Measurements from ENCODE around the gene CLBA1.
"Not testable (repeated sequence)": the region's sequence is repeated elsewhere in the genome, so short reads cannot be mapped to it uniquely, and the experiment has no call there.

CLBA1 gene

GRCh38 chr14:104948736-104949031 lies 36.9 kb upstream of the CLBA1 start:
- DNase-seq, result no peak

GRCh38 chr14:104949406-104949955 lies 36.1 kb upstream of the CLBA1 start:
- DNase-seq, result not testable (repeated sequence)

- DNase-seq, result no peak
These were observed 35.6 kb upstream of the CLBA1 start for GRCh38 chr14:104950021-104950420.

- DNase-seq, result not testable (repeated sequence)
These were observed 34.9 kb upstream of the CLBA1 start for GRCh38 chr14:104950701-104951100.

- not testable (repeated sequence) for DNase-seq
These were observed 33.5 kb upstream of the CLBA1 start for GRCh38 chr14:104951863-104952657.

- no peak for DNase-seq
These were observed 32.5 kb upstream of the CLBA1 start for GRCh38 chr14:104953097-104953496.

GRCh38 chr14:104953896-104954656 lies 31.5 kb upstream of the CLBA1 start:
- DNase-seq, result no peak

- DNase-seq, result no peak
These were observed 30.7 kb upstream of the CLBA1 start for GRCh38 chr14:104954746-104955395.

- DNase-seq, result no peak
These were observed 30.2 kb upstream of the CLBA1 start for GRCh38 chr14:104955396-104955770.

GRCh38 chr14:104956290-104956890 lies 29.2 kb upstream of the CLBA1 start:
- no peak for DNase-seq

- DNase-seq, result no peak
These were observed 28.2 kb upstream of the CLBA1 start for GRCh38 chr14:104957146-104958113.

GRCh38 chr14:104964546-104964945 lies 21.0 kb upstream of the CLBA1 start:
- no peak for DNase-seq

GRCh38 chr14:104965561-104966231 lies 19.9 kb upstream of the CLBA1 start:
- no peak for DNase-seq

GRCh38 chr14:104966261-104966865 lies 19.2 kb upstream of the CLBA1 start:
- no peak for DNase-seq

- no peak for DNase-seq
These were observed 18.6 kb upstream of the CLBA1 start for GRCh38 chr14:104966981-104967385.

GRCh38 chr14:104967386-104968152 lies 18.0 kb upstream of the CLBA1 start:
- no peak for DNase-seq

- no peak for DNase-seq
These were observed 17.4 kb upstream of the CLBA1 start for GRCh38 chr14:104968153-104968527.

- DNase-seq, result no peak
These were observed 16.8 kb upstream of the CLBA1 start for GRCh38 chr14:104968541-104969401.

GRCh38 chr14:104969741-104970230 lies 15.8 kb upstream of the CLBA1 start:
- no peak for DNase-seq
